GM06990 (cell line): ENCODE measurements around the gene ZNF710.
A peak's percentile ranks its signal among the peaks of the same experiment; 100 is the strongest.

Experiments used
- DNase-seq: peaks from one replicate; pipeline ENCODE4 v3.0.0-alpha.2; 2011; ENCODE audit not compliant: insufficient read length; ENCODE audit errors: extremely low read depth
- H3K27me3 ChIP-seq: replicated peaks from 2 replicates; pipeline ENCODE4 v1.6.0; 2011; ENCODE audit warnings: low read length; ENCODE audit not compliant: control insufficient read depth, insufficient read depth
- H3K36me3 ChIP-seq: 2 replicates; pipeline ENCODE4 v1.5.1; 2011; ENCODE audit warnings: low read length; ENCODE audit not compliant: control insufficient read depth, insufficient read depth
- H3K4me3 ChIP-seq: replicated peaks from 2 replicates; pipeline ENCODE4 v1.5.1; 2011; ENCODE audit warnings: low read depth, mild to moderate bottlenecking, control low read depth, low read length
- TF ChIP-seq, protein P1 (sequence below): IDR thresholded peaks from 2 replicates; pipeline ENCODE4 v1.5.1; 2011; ENCODE audit warnings: low read length, control low read depth, mild to moderate bottlenecking, inconsistent platforms; ENCODE audit not compliant: insufficient read depth, poor library complexity, severe bottlenecking

Gene ZNF710

DNA sequence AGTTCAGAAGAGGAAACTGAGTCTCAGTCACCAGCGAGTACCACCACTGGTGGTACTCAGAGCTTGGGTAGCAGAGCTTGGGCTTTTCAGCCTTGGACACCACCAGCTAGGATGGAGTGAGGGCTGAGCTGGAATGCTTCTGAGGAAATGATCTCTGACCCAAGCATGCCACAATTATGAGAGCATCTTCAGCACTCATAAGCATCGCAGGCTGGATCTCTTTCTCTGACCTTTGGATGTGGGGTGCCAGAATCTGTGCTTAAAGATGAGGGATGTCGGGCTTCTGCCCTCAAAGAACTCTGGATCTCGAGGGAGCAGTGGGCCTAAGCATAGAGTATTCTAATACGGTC is 36.4 kb downstream of the ZNF710 start:
- Histone ChIP-seq H3K4me3 (no peak overlapping the region), H3K36me3 (no peaks in the 10 kb centered on the region; the same call in 1 of the 2 replicates), H3K27me3 (no peaks in the 10 kb centered on the region)
- no peak for DNase-seq
- TF ChIP-seq, protein P1, sequence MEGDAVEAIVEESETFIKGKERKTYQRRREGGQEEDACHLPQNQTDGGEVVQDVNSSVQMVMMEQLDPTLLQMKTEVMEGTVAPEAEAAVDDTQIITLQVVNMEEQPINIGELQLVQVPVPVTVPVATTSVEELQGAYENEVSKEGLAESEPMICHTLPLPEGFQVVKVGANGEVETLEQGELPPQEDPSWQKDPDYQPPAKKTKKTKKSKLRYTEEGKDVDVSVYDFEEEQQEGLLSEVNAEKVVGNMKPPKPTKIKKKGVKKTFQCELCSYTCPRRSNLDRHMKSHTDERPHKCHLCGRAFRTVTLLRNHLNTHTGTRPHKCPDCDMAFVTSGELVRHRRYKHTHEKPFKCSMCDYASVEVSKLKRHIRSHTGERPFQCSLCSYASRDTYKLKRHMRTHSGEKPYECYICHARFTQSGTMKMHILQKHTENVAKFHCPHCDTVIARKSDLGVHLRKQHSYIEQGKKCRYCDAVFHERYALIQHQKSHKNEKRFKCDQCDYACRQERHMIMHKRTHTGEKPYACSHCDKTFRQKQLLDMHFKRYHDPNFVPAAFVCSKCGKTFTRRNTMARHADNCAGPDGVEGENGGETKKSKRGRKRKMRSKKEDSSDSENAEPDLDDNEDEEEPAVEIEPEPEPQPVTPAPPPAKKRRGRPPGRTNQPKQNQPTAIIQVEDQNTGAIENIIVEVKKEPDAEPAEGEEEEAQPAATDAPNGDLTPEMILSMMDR = no peak

DNA sequence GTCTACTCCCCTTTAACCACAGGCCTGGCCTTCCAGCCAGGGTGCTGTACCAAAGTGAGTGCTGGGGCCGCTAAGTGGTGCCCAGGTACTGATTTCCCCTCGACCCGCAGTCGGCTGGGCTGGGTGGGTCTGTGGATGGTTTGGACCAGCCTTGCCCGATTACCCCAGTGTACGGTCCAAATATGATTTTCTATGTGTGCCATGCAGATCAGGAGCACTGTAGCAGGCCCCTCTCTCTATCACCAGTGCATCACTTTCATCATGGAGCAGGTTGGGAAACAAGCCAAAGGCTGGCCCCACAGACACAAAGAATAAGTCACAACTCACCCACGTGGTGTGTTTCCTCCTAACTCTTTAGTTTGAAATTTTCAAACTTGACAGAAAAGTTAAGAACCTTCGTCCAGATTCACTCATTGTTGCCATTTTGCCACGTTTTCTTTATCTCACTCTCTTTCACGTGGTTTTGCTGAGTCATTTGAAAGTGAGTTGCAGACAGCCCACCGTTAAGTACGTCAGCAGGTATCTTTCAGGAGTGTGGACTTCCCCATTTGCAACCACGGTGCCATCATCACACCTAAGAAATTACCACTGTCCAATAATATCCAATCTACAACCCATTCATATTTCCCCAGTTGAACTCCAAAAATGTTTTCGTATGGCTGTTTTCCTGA is 37.0 kb downstream of the ZNF710 start:
- TF ChIP-seq, protein P1 = no peak
- no peak overlapping the region for H3K4me3 ChIP-seq

DNA sequence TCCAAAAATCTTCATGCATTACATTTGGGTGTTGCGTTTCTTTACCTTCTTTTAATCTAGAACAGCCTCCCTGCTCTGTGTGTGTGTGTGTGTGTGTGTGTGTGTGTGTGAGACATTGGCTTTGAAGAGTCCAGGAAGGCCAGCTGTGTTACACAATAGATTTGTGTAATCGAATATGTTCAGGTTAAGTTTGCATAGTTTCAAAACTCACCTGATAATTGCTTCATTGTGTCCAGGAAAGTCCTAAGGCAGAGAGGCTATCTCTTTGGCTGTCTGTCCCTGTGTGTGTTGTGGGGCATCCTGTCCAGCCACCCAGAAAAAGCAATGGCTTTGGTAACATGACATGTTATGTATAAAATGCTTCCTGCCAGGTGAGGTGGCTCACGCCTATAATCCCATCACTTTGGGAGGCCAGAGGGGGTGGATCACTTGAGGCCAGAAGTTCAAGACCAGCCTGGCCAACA is 37.5 kb downstream of the ZNF710 start:
- no peak for DNase-seq
- no peak overlapping the region for H3K4me3 ChIP-seq

More for the DNA sequence above, 37.0 kb downstream of the ZNF710 start:
- H3K27me3 ChIP-seq = no peaks in the 10 kb centered on the region
- DNase-seq = peak; percentile 74
- H3K36me3 ChIP-seq = no peaks in the 10 kb centered on the region; the same call in 1 of the 2 replicates

DNA sequence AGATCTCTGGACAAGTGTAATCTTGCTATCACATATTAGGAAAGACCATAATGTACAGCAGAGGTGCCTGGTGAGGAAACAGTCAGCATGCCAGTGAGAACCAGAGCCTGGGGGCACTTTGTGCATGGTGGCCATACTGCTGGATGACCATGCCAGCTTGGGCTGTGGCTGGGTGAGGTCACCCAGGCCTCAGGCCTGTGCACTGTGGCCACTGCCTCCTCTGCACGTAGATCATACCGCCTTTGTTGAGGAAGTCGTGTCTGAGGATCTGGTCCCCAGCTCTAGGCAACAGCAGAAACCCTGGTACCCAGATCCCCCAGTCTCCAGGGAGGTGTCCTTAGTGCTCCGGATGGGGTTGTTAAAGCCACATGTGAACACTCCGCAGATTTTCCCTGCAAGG is 38.9 kb downstream of the ZNF710 start:
- H3K4me3 ChIP-seq = no peak overlapping the region
- no peak for DNase-seq
- TF ChIP-seq, protein P1 = no peak
- H3K27me3 ChIP-seq = no peaks in the 10 kb centered on the region
- H3K36me3 ChIP-seq = peaks cover 4% of the 10 kb centered on the region; the same call in 1 of the 2 replicates

More for the DNA sequence above, 37.5 kb downstream of the ZNF710 start:
- no peaks in the 10 kb centered on the region; the same call in 1 of the 2 replicates for H3K36me3 ChIP-seq
- TF ChIP-seq, protein P1 = no peak
- no peaks in the 10 kb centered on the region for H3K27me3 ChIP-seq

DNA sequence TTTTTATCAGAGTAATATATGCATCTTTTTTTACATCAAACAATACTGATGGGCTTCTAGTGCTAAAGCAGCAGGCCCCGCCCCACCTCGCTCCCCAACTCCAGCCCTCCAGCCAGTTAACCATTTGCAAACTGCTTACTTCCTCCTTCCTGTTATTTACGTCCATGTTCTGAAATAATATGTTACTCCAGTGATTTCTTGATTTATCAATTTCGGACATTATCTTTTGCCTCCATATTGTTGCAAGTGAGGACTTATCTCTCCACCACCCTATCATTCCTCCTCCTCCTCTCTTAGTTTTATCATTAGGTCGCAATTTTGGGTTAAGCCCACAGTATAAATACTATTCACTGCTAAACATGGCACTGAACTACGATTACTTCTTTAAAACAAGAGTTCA is 39.5 kb downstream of the ZNF710 start:
- DNase-seq = no peak
- TF ChIP-seq, protein P1 = no peak
- Histone ChIP-seq H3K27me3 (no peaks in the 10 kb centered on the region), H3K36me3 (peaks cover 4% of the 10 kb centered on the region), H3K4me3 (no peak overlapping the region)

DNA sequence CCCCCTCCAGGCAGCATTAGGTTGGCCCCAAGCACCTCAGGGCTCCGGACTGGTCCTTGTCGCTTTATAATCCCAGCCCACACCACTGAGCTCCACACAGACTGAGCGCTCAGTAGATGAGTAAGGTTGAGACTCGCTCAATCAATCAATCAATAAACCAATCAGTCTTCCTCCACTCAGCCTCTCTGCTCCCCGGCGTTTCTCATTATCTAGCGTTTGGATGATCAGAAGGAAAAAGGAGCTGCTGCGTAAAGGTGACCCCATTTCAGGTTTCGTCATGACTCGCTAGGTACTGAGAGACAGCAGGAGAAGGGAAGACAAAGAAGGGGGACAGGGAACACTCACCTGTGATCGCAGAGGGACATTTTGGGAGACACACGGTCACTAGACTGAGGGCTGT is 41.2 kb downstream of the ZNF710 start:
- no peaks in the 10 kb centered on the region for H3K27me3 ChIP-seq
- H3K36me3 ChIP-seq = peaks cover 4% of the 10 kb centered on the region
- H3K4me3 ChIP-seq = no peak overlapping the region
- TF ChIP-seq, protein P1 = no peak
- DNase-seq = no peak
